Kidney epithelial cell (primary cell): Measurements from ENCODE around the gene KCTD18. TPM values are rescaled to one million over a fixed set of nuclear protein-coding genes. Genes with fewer than 3 reads are reported as not detected.

Source experiments
- DNase-seq: peaks from one replicate; pipeline ENCODE4 v3.0.0-alpha.2; 2010; ENCODE audit warnings: low read depth
- H3K27me3 ChIP-seq: 2 replicates; pipeline ENCODE4 v1.6.0; 2011; ENCODE audit warnings: low read length; ENCODE audit not compliant: control insufficient read depth, insufficient read depth
- H3K36me3 ChIP-seq: 2 replicates; pipeline ENCODE4 v1.5.1; 2011; ENCODE audit warnings: low read length; ENCODE audit not compliant: control insufficient read depth, insufficient read depth
- H3K4me3 ChIP-seq: 2 replicates; pipeline ENCODE4 v1.5.1; 2011; ENCODE audit warnings: low read depth, mild to moderate bottlenecking, control low read depth, low read length
- CTCF ChIP-seq: IDR thresholded peaks from 2 replicates; pipeline ENCODE4 v1.5.1; 2011; ENCODE audit warnings: mild to moderate bottlenecking, moderate library complexity, low read length, control low read depth, inconsistent platforms; ENCODE audit not compliant: insufficient read depth, poor library complexity, severe bottlenecking
- total RNA-seq: library from RNA; depleted of rRNA; stranded (reverse); fragments of >200 nt; gene quantifications from 2 replicates; pipeline ENCODE4 v1.2.3, GENCODE V29; 2015

KCTD18 gene
- total RNA-seq, 1 donor from 2014 or later = 12.2 TPM

GRCh38 chr2:200494048-200494447 is 15.8 kb downstream of the KCTD18 start:
- Histone ChIP-seq H3K4me3 (no peak overlapping the region), H3K36me3 (peaks cover 6% of the 10 kb centered on the region), H3K27me3 (no peaks in the 10 kb centered on the region)
- TF ChIP-seq CTCF = no peak
- DNase-seq = no peak

- DNase-seq = no peak
- no peaks in the 10 kb centered on the region for H3K27me3 ChIP-seq
- H3K4me3 ChIP-seq = no peak overlapping the region
- TF ChIP-seq CTCF = no peak
- peaks cover 4% of the 10 kb centered on the region for H3K36me3 ChIP-seq
These were observed 17.2 kb downstream of the KCTD18 start for GRCh38 chr2:200492656-200493055.

GRCh38 chr2:200490001-200490400 is 19.9 kb downstream of the KCTD18 start:
- Histone ChIP-seq H3K27me3 (no peaks in the 10 kb centered on the region), H3K36me3 (peaks cover 4% of the 10 kb centered on the region), H3K4me3 (no peak overlapping the region)
- TF ChIP-seq CTCF = no peak
- no peak for DNase-seq

GRCh38 chr2:200488169-200488568 is 21.7 kb downstream of the KCTD18 start:
- no peaks in the 10 kb centered on the region for H3K27me3 ChIP-seq
- no peak overlapping the region for H3K4me3 ChIP-seq
- peaks cover 4% of the 10 kb centered on the region for H3K36me3 ChIP-seq
- no peak for TF ChIP-seq CTCF
- no peak for DNase-seq

GRCh38 chr2:200486529-200486928 is 23.3 kb downstream of the KCTD18 start:
- DNase-seq = no peak
- TF ChIP-seq CTCF = no peak
- Histone ChIP-seq H3K27me3 (no peaks in the 10 kb centered on the region), H3K36me3 (peaks cover 2% of the 10 kb centered on the region), H3K4me3 (no peak overlapping the region)

GRCh38 chr2:200484934-200485333 is 24.9 kb downstream of the KCTD18 start:
- H3K4me3 ChIP-seq = no peak overlapping the region
- TF ChIP-seq CTCF = no peak
- no peak for DNase-seq
- no peaks in the 10 kb centered on the region for H3K36me3 ChIP-seq
- no peaks in the 10 kb centered on the region for H3K27me3 ChIP-seq
